K562 (cell line): ENCODE data around the gene COCH. TPM values are rescaled to one million over a fixed set of nuclear protein-coding genes. Genes with fewer than 3 reads are reported as not detected.

Source experiments
- ATAC-seq: fragments of 200-7000 bp; cut with Tn5 transposase; 3 replicates; pipeline ENCODE4 v1.9.1; 2020; ENCODE audit warnings: moderate library complexity
- BruUV-seq: library from RNA; stranded (reverse); fragments of 400-500 nt; replicated peaks from 2 replicates; lab custom pipeline; 2021; lab: Mats Ljungman, UMichigan
- CTCF ChIA-PET: fragments of 300-600 bp; formaldehyde crosslinking; extraction: SDS; loops from one replicate; lab custom pipeline; 2021; ENCODE audit warnings: low intra/inter-chr PET ratio; lab: Yijun Ruan, JAX
- POLR2A ChIA-PET: fragments of 300-600, 350-650 bp; sonication (Branson Sonifier 250); formaldehyde crosslinking; extraction: SDS; loops from one replicate; lab custom pipeline; 2021; ENCODE audit warnings: antibody characterized with exemption, inconsistent platforms; lab: Yijun Ruan, JAX
- DNase-seq, 4 experiments: peaks; one replicate each; pipeline versions ENCODE4 v3.0.0 to v3.0.0-alpha.2; 2011 to 2018; ENCODE audit warnings: low spot score in 3 of 4, mixed read lengths in 3 of 4; ENCODE audit errors: extremely low read depth in 1 of 4
- FAIRE-seq: peaks from 2 replicates; lab custom pipeline; 2011; peaks lifted over from hg19 to GRCh38; lab: Jason Lieb, UNC
- H2AFZ ChIP-seq: 2 replicates; pipeline ENCODE4 v1.6.0; 2011; ENCODE audit warnings: low read depth, low read length, control low read depth, inconsistent platforms
- H3K27ac ChIP-seq: fragments of 200-600 bp; 3 replicates; pipeline ENCODE4 v1.8.0; 2011; ENCODE audit warnings: low read depth, mild to moderate bottlenecking, control low read depth, inconsistent platforms, low read length, moderate library complexity, mixed read lengths; ENCODE audit errors: extremely low read depth
- H3K27me3 ChIP-seq, 2 experiments: fragments of 300-600 bp in 1 of 2; 2 replicates in 1 of 2; 3 replicates in 1 of 2; pipeline versions ENCODE4 v1.6.0 to v1.8.0; 2011; ENCODE audit warnings: inconsistent platforms in 2 of 2, low read length in 2 of 2, mild to moderate bottlenecking in 1 of 2, mixed read lengths in 1 of 2, moderate library complexity in 1 of 2; ENCODE audit not compliant: control insufficient read depth in 2 of 2, insufficient read depth in 2 of 2
- H3K36me3 ChIP-seq: fragments of 300-600 bp; 3 replicates; pipeline ENCODE4 v1.8.0; 2011; ENCODE audit warnings: mild to moderate bottlenecking, low read length, inconsistent platforms; ENCODE audit not compliant: control insufficient read depth, insufficient read depth
- H3K4me1 ChIP-seq, 2 experiments: fragments of 200-600 bp in 1 of 2; replicated peaks in 1 of 2; 2 replicates in 1 of 2; 3 replicates in 1 of 2; pipeline versions ENCODE4 v1.5.1 to v1.8.0; 2011; ENCODE audit warnings: inconsistent platforms in 2 of 2, low read length in 2 of 2, mild to moderate bottlenecking in 1 of 2, mixed read lengths in 1 of 2, moderate library complexity in 1 of 2; ENCODE audit not compliant: control insufficient read depth in 2 of 2, insufficient read depth in 2 of 2
- H3K4me2 ChIP-seq: 2 replicates; pipeline ENCODE4 v1.6.1; 2011; ENCODE audit warnings: low read length, control low read depth, inconsistent platforms, mixed read lengths; ENCODE audit not compliant: insufficient read depth
- H3K4me3 ChIP-seq: fragments of 200-600 bp; sonication (generic), shearing (Covaris generic); 2 replicates; pipeline ENCODE4 v1.5.1; 2016; ENCODE audit warnings: control low read depth, inconsistent platforms
- H3K79me2 ChIP-seq: fragments of 200-600 bp; 3 replicates; pipeline ENCODE4 v1.8.0; 2011; ENCODE audit warnings: low read length, inconsistent platforms; ENCODE audit not compliant: control insufficient read depth, insufficient read depth
- H3K9ac ChIP-seq, 2 experiments: 2 replicates each; pipeline versions ENCODE4 v1.6.0 to v1.6.1; 2011; ENCODE audit warnings: low read depth in 2 of 2, low read length in 2 of 2, control low read depth in 1 of 2, inconsistent platforms in 1 of 2, mild to moderate bottlenecking in 1 of 2, mixed read lengths in 1 of 2; ENCODE audit not compliant: insufficient read depth in 1 of 2
- H3K9me1 ChIP-seq: one replicate; pipeline ENCODE4 v1.6.0; 2011; ENCODE audit warnings: inconsistent platforms, mild to moderate bottlenecking, low read length, moderate library complexity; ENCODE audit not compliant: control insufficient read depth, insufficient read depth
- H3K9me3 ChIP-seq: replicated peaks from 2 replicates; pipeline ENCODE4 v1.5.1; 2011; ENCODE audit warnings: low read depth, low read length, inconsistent platforms; ENCODE audit not compliant: control insufficient read depth, insufficient read depth
- H4K20me1 ChIP-seq: replicated peaks from 2 replicates; pipeline ENCODE4 v1.6.1; 2011; ENCODE audit warnings: low read length, inconsistent platforms, mixed read lengths; ENCODE audit not compliant: control insufficient read depth, insufficient read depth
- CBX3 ChIP-seq, 2 experiments: IDR thresholded peaks; 1 replicate in 1 of 2; 2 replicates in 1 of 2; pipeline ENCODE4 v1.6.1; 2012; ENCODE audit warnings: inconsistent platforms in 2 of 2, low read length in 2 of 2, borderline replicate concordance in 1 of 2, control low read depth in 1 of 2
- GABPB1 ChIP-seq: sonication (generic); formaldehyde crosslinking; IDR thresholded peaks from 2 replicates; pipeline ENCODE4 v1.8.0; 2022; ENCODE audit warnings: mild to moderate bottlenecking, missing genetic modification reagents
- KAT7 ChIP-seq: sonication (generic); formaldehyde crosslinking; IDR thresholded peaks from 2 replicates; pipeline ENCODE4 v1.8.0; 2022; ENCODE audit warnings: missing genetic modification reagents, mild to moderate bottlenecking, borderline replicate concordance
- PHF20 ChIP-seq: fragments of 450-650 bp; IDR thresholded peaks from 2 replicates; pipeline ENCODE4 v1.6.1; 2018; ENCODE audit not compliant: partially characterized antibody
- PHF8 ChIP-seq: fragments of 200-600 bp; sonication (generic); IDR thresholded peaks from 2 replicates; pipeline ENCODE4 v1.6.1; 2012; ENCODE audit warnings: mixed run types, mild to moderate bottlenecking, inconsistent platforms, low read length, moderate library complexity, borderline replicate concordance
- RBM17 ChIP-seq: fragments of 200-400 bp; formaldehyde crosslinking; IDR thresholded peaks from 2 replicates; pipeline ENCODE4 v1.6.1; 2017; ENCODE audit warnings: low read depth, mild to moderate bottlenecking, low read length, borderline replicate concordance
- RBM25 ChIP-seq: fragments of 200-400 bp; formaldehyde crosslinking; IDR thresholded peaks from 2 replicates; pipeline ENCODE4 v1.6.1; 2018; ENCODE audit warnings: low read length, low read depth, moderate library complexity; ENCODE audit not compliant: severe bottlenecking
- SMARCB1 ChIP-seq: IDR thresholded peaks from 2 replicates; pipeline ENCODE4 v1.6.1; 2011; ENCODE audit warnings: improper control_type of control experiment, low read depth; ENCODE audit not compliant: insufficient read length
- TRIM24 ChIP-seq, 2 experiments: fragments of 450-650 bp; IDR thresholded peaks; 2 replicates each; pipeline ENCODE4 v1.6.1; 2016
- TRIM28 ChIP-seq: fragments of 450-650 bp; IDR thresholded peaks from 2 replicates; pipeline ENCODE4 v1.6.1; 2017
- ZNF24 ChIP-seq: fragments of 450-650 bp; IDR thresholded peaks from 2 replicates; pipeline ENCODE4 v1.6.1; 2016
- ZNF707 ChIP-seq: fragments of 250-450 bp; sonication (Bioruptor Pico); conservative IDR thresholded peaks from 2 replicates; pipeline ENCODE4 v1.8.0; 2022; ENCODE audit warnings: inconsistent platforms, mild to moderate bottlenecking, moderate library complexity
- WGBS: fragments of 100-300 bp; shearing (Covaris generic); methylation state at CpG from one replicate; pipeline ENCODE4 v1.1.6; 2016; ENCODE audit warnings: low coverage, mixed read lengths; ENCODE audit not compliant: insufficient coverage; ENCODE audit errors: missing lambda C conversion rate; 5-methylcytosine and 5-hydroxymethylcytosine counted together
- in situ Hi-C: fragments of 300-500 bp; cut with MboI; formaldehyde crosslinking; loops from 4 replicates; pipeline ENCODE4 v1.15.0; 2018; ENCODE audit warnings: inconsistent platforms, mixed read lengths
- intact Hi-C: fragments of 100-400 bp; cut with micrococcal nuclease; formaldehyde crosslinking; loops from 2 replicates; pipeline ENCODE4 v1.14.2; 2022
- polyA plus RNA-seq, 8 experiments: library from polyadenylated mRNA; depleted of rRNA in 4 of 8; stranded (reverse) in 5 of 8; unstranded in 3 of 8; fragments of >200 nt; fragmentation: Nextera tagmentation in 2 of 8; fragmentation: Illumina TruSeq in 1 of 8; extraction: Ambion mirVana in 2 of 8; extraction: Trizol in 1 of 8; gene quantifications; 2 replicates each; pipeline versions ENCODE4 v1.2.1 to v1.2.3, GENCODE V29; 2011 to 2014; ENCODE audit warnings: inconsistent platforms in 1 of 8, missing spikeins in 1 of 8
- total RNA-seq, 7 experiments: library from RNA; depleted of rRNA in 6 of 7; stranded (reverse); fragments of >200 nt in 6 of 7; fragmentation: Illumina TruSeq in 2 of 7; extraction: Trizol in 2 of 7; gene quantifications; 2 replicates each; pipeline versions ENCODE4 v1.2.1 to v1.2.3, GENCODE V29; 2011 to 2021; ENCODE audit warnings: low replicate concordance in 1 of 7

COCH gene
- total and polyA plus RNA-seq, 9 of the 15 experiments (the other 6 are each of a cell fraction or from before 2014, with no cell fraction given): 27.0 to 141 (median 69.3) TPM

- TF ChIP-seq RBM17 (no peak), PHF8 (peak; percentile 83; the same call in 1 of the 2 replicates), GABPB1 (0 out of 2 replicates have a peak, but pooled peaks have one; percentile 37), ZNF707 (CRISPR knock-in tag) (no peak), RBM25 (peak; percentile 22), PHF20 (no peak)
Measured at GRCh38 chr14:30874120-30874998, at the start of gene COCH (continued).

DNA sequence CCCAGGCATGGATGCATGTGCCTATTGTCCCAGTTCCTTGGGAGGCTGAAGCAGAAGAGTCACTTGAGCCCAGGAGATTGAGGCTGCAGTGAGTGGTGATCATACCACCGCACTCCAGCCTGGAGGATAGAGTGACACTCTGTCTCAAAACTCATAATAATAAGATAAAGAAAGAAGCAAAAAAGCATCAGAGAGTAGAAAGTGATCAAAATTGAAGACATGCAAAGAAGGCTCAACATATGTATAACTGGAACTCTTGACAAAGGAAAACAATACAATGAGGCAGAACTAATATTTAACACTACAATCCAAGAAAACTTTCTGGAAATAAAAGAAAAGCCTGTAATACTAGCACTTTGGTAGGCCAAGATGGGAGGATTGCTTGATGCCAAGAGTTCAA is 48.3 kb upstream of the COCH start:
- WGBS: 83% methylated on average over 1 of the region's 1 CpG
- CTCF ChIA-PET: no interaction called here
- in situ Hi-C loops: no loop called here

More for the DNA sequence above, 48.3 kb upstream of the COCH start:
- Histone ChIP-seq H3K27ac (no peak overlapping the region), H2AFZ (no peak overlapping the region), H3K27me3 (no peaks in the 10 kb centered on the region), H3K4me3 (no peak overlapping the region), H3K9me3 (peaks cover 8% of the 10 kb centered on the region; the same call in 1 of the 2 replicates), H3K9ac (no peak overlapping the region), H3K36me3 (no peaks in the 10 kb centered on the region), H3K9me1 (no peaks in the 10 kb centered on the region), H3K4me1 (peaks cover 0 to 16% of the 10 kb centered on the region in 2 experiments; a peak in 2 of 5 replicates), H4K20me1 (no peaks in the 10 kb centered on the region), H3K4me2 (no peak overlapping the region), H3K79me2 (no peaks in the 10 kb centered on the region)
- FAIRE-seq (no peak), ATAC-seq (no peak), DNase-seq (no peak)
- BruUV-seq: no TSS peak
- intact Hi-C loops: no loop called here
- POLR2A ChIA-PET: no interaction called here
- TF ChIP-seq SMARCB1: no peak
- TF ChIP-seq TRIM28: peak; percentile 90
- TF ChIP-seq KAT7: no peak
- TF ChIP-seq TRIM24 (IDR thresholded peaks at IDR 0.05): 0 out of 4 replicates have a peak, but pooled peaks of 1 of the 2 experiments have one; percentile 23
- no peak for TF ChIP-seq ZNF24
- peak in 1 of 2 experiments; percentile 62; a peak in 1 of 3 replicates for TF ChIP-seq CBX3 (IDR thresholded peaks at IDR 0.05; ENCODE audit: borderline replicate concordance in 1 of 2, low read length in 2 of 2)
